Muscle of leg (tissue), 16 donors: ENCODE data around the gene NPIPA1. TPM values are rescaled to one million over a fixed set of nuclear protein-coding genes. Genes with fewer than 3 reads are reported as not detected.
"Not testable (repeated sequence)": the region's sequence is repeated elsewhere in the genome, so short reads cannot be mapped to it uniquely, and the experiment has no call there.

Source experiments
- DNase-seq: peaks from one replicate; pipeline ENCODE4 v3.0.0; 2013
- H3K27ac ChIP-seq: one replicate; pipeline ENCODE4 v1.5.1; 2013; ENCODE audit warnings: mild to moderate bottlenecking, low read length, control low read depth
- H3K27me3 ChIP-seq: one replicate; pipeline ENCODE4 v1.6.1; 2013; ENCODE audit warnings: low read length; ENCODE audit not compliant: control insufficient read depth, insufficient read depth
- H3K36me3 ChIP-seq: one replicate; pipeline ENCODE4 v1.6.1; 2013; ENCODE audit warnings: low read length; ENCODE audit not compliant: control insufficient read depth, insufficient read depth
- H3K4me1 ChIP-seq: one replicate; pipeline ENCODE4 v1.6.1; 2013; ENCODE audit warnings: low read length; ENCODE audit not compliant: control insufficient read depth, insufficient read depth
- H3K4me3 ChIP-seq: one replicate; pipeline ENCODE4 v1.5.1; 2013; ENCODE audit warnings: low read length, control low read depth
- H3K9me3 ChIP-seq: replicated peaks from 2 replicates; pipeline ENCODE4 v1.6.1; 2013; ENCODE audit warnings: low read depth, low read length; ENCODE audit not compliant: control insufficient read depth
- WGBS: methylation state at CpG from one replicate; pipeline ENCODE4 v1.1.5; 2013; ENCODE audit warnings: missing lambda C conversion rate; ENCODE audit not compliant: insufficient coverage; 5-methylcytosine and 5-hydroxymethylcytosine counted together
- long read RNA-seq, 11 donors: transcript quantifications; one replicate each; lab custom pipeline, GENCODE V29; 2026
- polyA plus RNA-seq, 8 donors: library from polyadenylated mRNA; unstranded; fragments of 120-200 nt; gene quantifications; one replicate each; pipeline versions ENCODE4 v1.2.1 to v1.2.3, GENCODE V29; 2013; ENCODE audit warnings: inconsistent platforms in 1 of 8, low replicate concordance in 1 of 8; ENCODE audit not compliant: insufficient read length in 8 of 8, insufficient read depth in 1 of 8
- total RNA-seq: library from RNA; stranded (reverse); fragments of 120-200 nt; gene quantifications from one replicate; pipeline ENCODE4 v1.2.4, GENCODE V29; 2013

The NPIPA1 gene
- total RNA-seq (93.3 TPM), polyA plus RNA-seq (100 to 1,000 TPM in 5 of 8 donors, 10 to 100 TPM in 3; 77.6 to 132 (median 109) TPM)
- long read RNA-seq, donor 1, result 0 reads
- long read RNA-seq, donor 2, result 0 reads
- long read RNA-seq, donor 3, result 0 reads
- long read RNA-seq, donor 4, result 0 reads
- long read RNA-seq, donor 5, result 0 reads
- long read RNA-seq, donor 6, result 0 reads
- long read RNA-seq, donor 7, result 0 reads
- long read RNA-seq, donor 8, partial matches to known transcripts, result 5 of 5 reads
- long read RNA-seq, donor 8, other reads (novel, unspliced or antisense), result 0 of 5 reads
- long read RNA-seq, donor 9, partial matches to known transcripts, result 0 of 1 reads
- long read RNA-seq, donor 9, other reads (novel, unspliced or antisense), result 0 of 1 reads
- long read RNA-seq, donor 10, partial matches to known transcripts, result 0 of 8 reads
- long read RNA-seq, donor 10, other reads (novel, unspliced or antisense), result 8 of 8 reads
- long read RNA-seq, donor 11, result 0 reads

- DNase-seq, H3K36me3 ChIP-seq, H3K27ac ChIP-seq, H3K4me1 ChIP-seq, H3K4me3 ChIP-seq, H3K9me3 ChIP-seq, H3K27me3 ChIP-seq: not testable (repeated sequence)
- WGBS, result no CpG with 5 or more reads among the region's 4 CpGs
Measured at GRCh38 chr16:14937143-14937542, at the start of gene NPIPA1. NPIPA1 (plus strand) TSS chr16:14937443; CDS start chr16:14937443, 0 bp downstream.

GRCh38 chr16:14892111-14892510 lies 45.1 kb upstream of the NPIPA1 start:
- not testable (repeated sequence) for H3K9me3 ChIP-seq, H3K4me3 ChIP-seq, H3K36me3 ChIP-seq, DNase-seq, H3K4me1 ChIP-seq, H3K27me3 ChIP-seq, H3K27ac ChIP-seq
- WGBS, result no CpG with 5 or more reads among the region's 6 CpGs

GRCh38 chr16:14895382-14895781 lies 41.9 kb upstream of the NPIPA1 start:
- DNase-seq, H3K9me3 ChIP-seq, H3K36me3 ChIP-seq, H3K4me3 ChIP-seq, H3K27ac ChIP-seq, H3K4me1 ChIP-seq, H3K27me3 ChIP-seq: not testable (repeated sequence)
- 92% methylated on average over 5 of the region's 14 CpGs for WGBS

- not testable (repeated sequence) for DNase-seq, H3K4me1 ChIP-seq, H3K27ac ChIP-seq, H3K27me3 ChIP-seq, H3K36me3 ChIP-seq, H3K9me3 ChIP-seq, H3K4me3 ChIP-seq
- WGBS, result 93% methylated on average over 3 of the region's 9 CpGs
Measured at GRCh38 chr16:14896023-14896422, 41.2 kb upstream of the NPIPA1 start.

GRCh38 chr16:14897006-14897664 lies 40.1 kb upstream of the NPIPA1 start:
- not testable (repeated sequence) for DNase-seq

GRCh38 chr16:14898162-14898561 lies 39.1 kb upstream of the NPIPA1 start:
- H3K27me3 ChIP-seq, result not testable (repeated sequence)

More at GRCh38 chr16:14897006-14897664, 40.1 kb upstream of the NPIPA1 start:
- not testable (repeated sequence) for H3K27me3 ChIP-seq, H3K4me3 ChIP-seq, H3K4me1 ChIP-seq, H3K36me3 ChIP-seq, H3K27ac ChIP-seq, H3K9me3 ChIP-seq
- no CpG with 5 or more reads among the region's 12 CpGs for WGBS

GRCh38 chr16:14903191-14903957 lies 33.9 kb upstream of the NPIPA1 start:
- H3K27ac ChIP-seq, DNase-seq, H3K36me3 ChIP-seq, H3K4me1 ChIP-seq, H3K9me3 ChIP-seq, H3K27me3 ChIP-seq, H3K4me3 ChIP-seq: not testable (repeated sequence)
- WGBS, result no CpG with 5 or more reads among the region's 8 CpGs

More at GRCh38 chr16:14898162-14898561, 39.1 kb upstream of the NPIPA1 start:
- not testable (repeated sequence) for H3K4me3 ChIP-seq, DNase-seq, H3K9me3 ChIP-seq, H3K36me3 ChIP-seq, H3K27ac ChIP-seq, H3K4me1 ChIP-seq
- WGBS, result 100% methylated on average over 2 of the region's 4 CpGs

- not testable (repeated sequence) for H3K9me3 ChIP-seq, H3K27me3 ChIP-seq, H3K4me3 ChIP-seq, H3K27ac ChIP-seq, H3K36me3 ChIP-seq, DNase-seq, H3K4me1 ChIP-seq
- WGBS, result no CpG with 5 or more reads among the region's 4 CpGs
Measured at GRCh38 chr16:14909744-14910143, 27.5 kb upstream of the NPIPA1 start.

GRCh38 chr16:14910833-14911629 lies 26.2 kb upstream of the NPIPA1 start:
- not testable (repeated sequence) for H3K27ac ChIP-seq, H3K4me1 ChIP-seq, H3K9me3 ChIP-seq, H3K36me3 ChIP-seq, H3K4me3 ChIP-seq, H3K27me3 ChIP-seq, DNase-seq
- WGBS, result no CpG with 5 or more reads among the region's 85 CpGs
